Fibroblast of upper back skin (primary cell): Measurements from ENCODE around the gene CREG2.
A peak's percentile ranks its signal among the peaks of the same experiment; 100 is the strongest.

ENCODE experiments used
- DNase-seq: peaks from one replicate; pipeline ENCODE4 v3.0.0-alpha.2; 2013

Gene CREG2

GRCh38 chr2:101387151-101387834, at the start of gene CREG2:
CREG2 (minus strand) TSS chr2:101387503; CDS start chr2:101387457, 46 bp downstream.
- DNase-seq, result peak; percentile 37

- DNase-seq, result peak; percentile 90
Measured at GRCh38 chr2:101435001-101435862, 47.9 kb upstream of the CREG2 start.

GRCh38 chr2:101433465-101433864, 46.2 kb upstream of the CREG2 start:
- DNase-seq, result peak; percentile 71

- peak; percentile 29 for DNase-seq
Measured at GRCh38 chr2:101432411-101433181, 45.3 kb upstream of the CREG2 start.

- peak; percentile 21 for DNase-seq
Measured at GRCh38 chr2:101431486-101431885, 44.2 kb upstream of the CREG2 start.

GRCh38 chr2:101430156-101430555, 42.9 kb upstream of the CREG2 start:
- DNase-seq, result peak; percentile 53

- no peak for DNase-seq
Measured at GRCh38 chr2:101429453-101429852, 42.1 kb upstream of the CREG2 start.

GRCh38 chr2:101428422-101429176, 41.3 kb upstream of the CREG2 start:
- DNase-seq, result no peak

GRCh38 chr2:101427743-101428142, 40.4 kb upstream of the CREG2 start:
- no peak for DNase-seq

- DNase-seq, result no peak
Measured at GRCh38 chr2:101427240-101427639, 39.9 kb upstream of the CREG2 start.

- no peak for DNase-seq
Measured at GRCh38 chr2:101426822-101427221, 39.5 kb upstream of the CREG2 start.

GRCh38 chr2:101420623-101421022, 33.3 kb upstream of the CREG2 start:
- DNase-seq, result no peak

- peak; percentile 68 for DNase-seq
Measured at GRCh38 chr2:101419096-101419663, 31.9 kb upstream of the CREG2 start.

- no peak for DNase-seq
Measured at GRCh38 chr2:101418460-101419095, 31.3 kb upstream of the CREG2 start.

- DNase-seq, result no peak
Measured at GRCh38 chr2:101416609-101417008, 29.3 kb upstream of the CREG2 start.

- no peak for DNase-seq
Measured at GRCh38 chr2:101415884-101416283, 28.6 kb upstream of the CREG2 start.

- DNase-seq, result no peak
Measured at GRCh38 chr2:101415220-101415619, 27.9 kb upstream of the CREG2 start.

GRCh38 chr2:101412092-101412694, 24.9 kb upstream of the CREG2 start:
- no peak for DNase-seq

- DNase-seq, result no peak
Measured at GRCh38 chr2:101410746-101411145, 23.4 kb upstream of the CREG2 start.

- DNase-seq, result no peak
Measured at GRCh38 chr2:101410114-101410513, 22.8 kb upstream of the CREG2 start.

- no peak for DNase-seq
Measured at GRCh38 chr2:101409699-101410098, 22.4 kb upstream of the CREG2 start.
